H9 (cell line): ENCODE data around the gene INHBB. TPM values are rescaled to one million over a fixed set of nuclear protein-coding genes. Genes with fewer than 3 reads are reported as not detected.

Source experiments
- DNase-seq: peaks from one replicate; pipeline ENCODE4 v3.0.0-alpha.2; 2017
- H2AFZ ChIP-seq: one replicate; pipeline ENCODE4 v1.6.1; 2013; ENCODE audit warnings: mild to moderate bottlenecking, low read length, control low read depth, moderate library complexity
- H2AK5ac ChIP-seq: 2 replicates; pipeline ENCODE4 v1.6.1; 2013; ENCODE audit warnings: low read length, control low read depth, mixed read lengths; ENCODE audit not compliant: insufficient read length
- H2BK120ac ChIP-seq: one replicate; pipeline ENCODE4 v1.6.1; 2013; ENCODE audit warnings: low read depth, mild to moderate bottlenecking, low read length, control low read depth, inconsistent platforms; ENCODE audit not compliant: poor library complexity, severe bottlenecking
- H2BK12ac ChIP-seq: 2 replicates; pipeline ENCODE4 v1.6.1; 2013; ENCODE audit warnings: low read length, control low read depth, mixed read lengths, low read depth; ENCODE audit not compliant: insufficient read length
- H2BK15ac ChIP-seq: 2 replicates; pipeline ENCODE4 v1.6.1; 2013; ENCODE audit warnings: low read depth, low read length, control low read depth
- H2BK20ac ChIP-seq: one replicate; pipeline ENCODE4 v1.6.1; 2013; ENCODE audit warnings: low read depth, mild to moderate bottlenecking, low read length, control low read depth, inconsistent platforms; ENCODE audit not compliant: poor library complexity, severe bottlenecking
- H2BK5ac ChIP-seq: 2 replicates; pipeline ENCODE4 v1.6.1; 2013; ENCODE audit warnings: low read length, control low read depth, mixed read lengths; ENCODE audit not compliant: insufficient read length
- H3K14ac ChIP-seq: 2 replicates; pipeline ENCODE4 v1.6.1; 2013; ENCODE audit warnings: low read length, control low read depth; ENCODE audit not compliant: insufficient read depth
- H3K18ac ChIP-seq: 2 replicates; pipeline ENCODE4 v1.6.1; 2013; ENCODE audit warnings: low read depth, mild to moderate bottlenecking, mixed read lengths, low read length, control low read depth; ENCODE audit not compliant: insufficient read length
- H3K23ac ChIP-seq: 2 replicates; pipeline ENCODE4 v1.6.1; 2013; ENCODE audit warnings: low read length, control low read depth, mixed read lengths, low read depth; ENCODE audit not compliant: insufficient read length
- H3K23me2 ChIP-seq: 2 replicates; pipeline ENCODE4 v1.6.1; 2013; ENCODE audit warnings: low read depth, mild to moderate bottlenecking, mixed read lengths, low read length, control low read depth; ENCODE audit not compliant: insufficient read length, poor library complexity, severe bottlenecking
- H3K27ac ChIP-seq: 2 replicates; pipeline ENCODE4 v1.5.1; 2013; ENCODE audit warnings: low read length, control low read depth, mixed read lengths, low read depth; ENCODE audit not compliant: insufficient read length
- H3K27me3 ChIP-seq: 2 replicates; pipeline ENCODE4 v1.6.1; 2013; ENCODE audit warnings: low read length, control low read depth, inconsistent platforms; ENCODE audit not compliant: insufficient read depth
- H3K4ac ChIP-seq: 2 replicates; pipeline ENCODE4 v1.6.1; 2013; ENCODE audit warnings: low read depth, mild to moderate bottlenecking, control low read depth, inconsistent platforms, low read length, moderate library complexity
- H3K4me1 ChIP-seq: 2 replicates; pipeline ENCODE4 v1.6.1; 2013; ENCODE audit warnings: low read length, control low read depth, inconsistent platforms; ENCODE audit not compliant: insufficient read depth
- H3K4me2 ChIP-seq: 2 replicates; pipeline ENCODE4 v1.6.1; 2013; ENCODE audit warnings: low read length, control low read depth, mixed read lengths; ENCODE audit not compliant: insufficient read length, insufficient read depth
- H3K56ac ChIP-seq: 2 replicates; pipeline ENCODE4 v1.6.1; 2013; ENCODE audit warnings: low read depth, mild to moderate bottlenecking, mixed read lengths, low read length, control low read depth; ENCODE audit not compliant: insufficient read length
- H3K79me1 ChIP-seq: 2 replicates; pipeline ENCODE4 v1.6.1; 2013; ENCODE audit warnings: low read depth, mild to moderate bottlenecking, moderate library complexity, low read length, control low read depth, inconsistent platforms; ENCODE audit not compliant: insufficient read depth, poor library complexity, severe bottlenecking
- H3K79me2 ChIP-seq: 2 replicates; pipeline ENCODE4 v1.6.1; 2013; ENCODE audit warnings: low read length, control low read depth, inconsistent platforms; ENCODE audit not compliant: insufficient read depth
- H3K9ac ChIP-seq: 2 replicates; pipeline ENCODE4 v1.6.1; 2013; ENCODE audit warnings: low read length, control low read depth, mixed read lengths; ENCODE audit not compliant: insufficient read length; ENCODE audit errors: extremely low read depth
- H3K9me3 ChIP-seq: one replicate; pipeline ENCODE4 v1.6.1; 2013; ENCODE audit warnings: low read depth, low read length, inconsistent platforms; ENCODE audit not compliant: control insufficient read depth
- H3T11ph ChIP-seq: one replicate; pipeline ENCODE4 v1.6.1; 2013; ENCODE audit warnings: mild to moderate bottlenecking, low read length, control low read depth, inconsistent platforms
- H4K20me1 ChIP-seq: one replicate; pipeline ENCODE4 v1.6.1; 2013; ENCODE audit not compliant: control insufficient read depth, insufficient read length, insufficient read depth
- H4K5ac ChIP-seq: 2 replicates; pipeline ENCODE4 v1.6.1; 2013; ENCODE audit warnings: low read depth, mild to moderate bottlenecking, mixed read lengths, low read length, control low read depth; ENCODE audit not compliant: insufficient read length
- H4K8ac ChIP-seq: replicated peaks from 2 replicates; pipeline ENCODE4 v1.6.1; 2013; ENCODE audit warnings: low read length, control low read depth, mixed read lengths, low read depth; ENCODE audit not compliant: insufficient read length
- H4K91ac ChIP-seq: 2 replicates; pipeline ENCODE4 v1.6.1; 2013; ENCODE audit warnings: low read depth, mild to moderate bottlenecking, moderate library complexity, mixed read lengths, low read length, control low read depth; ENCODE audit not compliant: insufficient read length
- H3K27ac Mint-ChIP-seq, 3 experiments: 2 replicates in 2 of 3; 3 replicates in 1 of 3; pipeline ENCODE4 v1.8.0; 2020 to 2021; ENCODE audit warnings: mixed read lengths in 3 of 3, mild to moderate bottlenecking in 1 of 3, moderate library complexity in 1 of 3
- H3K27me3 Mint-ChIP-seq: 2 replicates; pipeline ENCODE4 v1.8.0; 2021; ENCODE audit warnings: low read depth, mild to moderate bottlenecking, moderate library complexity, mixed read lengths
- H3K36me3 Mint-ChIP-seq, 3 experiments: 2 replicates in 2 of 3; 3 replicates in 1 of 3; pipeline ENCODE4 v1.8.0; 2020 to 2021; ENCODE audit warnings: low read depth in 3 of 3, mixed read lengths in 3 of 3; ENCODE audit not compliant: insufficient read depth in 1 of 3
- H3K4me1 Mint-ChIP-seq, 2 experiments: 2 replicates each; pipeline ENCODE4 v1.8.0; 2020; ENCODE audit warnings: mixed read lengths in 2 of 2
- H3K4me3 Mint-ChIP-seq, 2 experiments: 2 replicates in 1 of 2; 3 replicates in 1 of 2; pipeline ENCODE4 v1.8.0; 2020 to 2021; ENCODE audit warnings: mild to moderate bottlenecking in 2 of 2, mixed read lengths in 2 of 2, moderate library complexity in 1 of 2
- H3K9me3 Mint-ChIP-seq, 2 experiments: 2 replicates in 1 of 2; 3 replicates in 1 of 2; pipeline ENCODE4 v1.8.0; 2020; ENCODE audit warnings: mild to moderate bottlenecking in 2 of 2, mixed read lengths in 2 of 2, moderate library complexity in 1 of 2
- WGBS: extraction: QIAGEN DNeasy Blood & Tissue Kit; methylation state at CpG from one replicate; pipeline ENCODE4 v1.1.7; 2013; ENCODE audit warnings: missing lambda C conversion rate, low lambda C conversion rate, mixed read lengths; ENCODE audit not compliant: insufficient read length; ENCODE audit errors: extremely low coverage; 5-methylcytosine and 5-hydroxymethylcytosine counted together
- total RNA-seq: library from RNA; stranded (reverse); gene quantifications from 2 replicates; pipeline ENCODE4 v1.2.1, GENCODE V29; 2021
- TF ChIP-seq, protein P1 (sequence below): fragments of 200-600 bp; sonication (generic); conservative IDR thresholded peaks from 3 replicates; pipeline ENCODE4 v1.8.0; 2021; ENCODE audit warnings: antibody characterized with exemption, mild to moderate bottlenecking

Gene INHBB
- total RNA-seq, 1 experiment from 2014 or later, result 0.13 TPM

DNA sequence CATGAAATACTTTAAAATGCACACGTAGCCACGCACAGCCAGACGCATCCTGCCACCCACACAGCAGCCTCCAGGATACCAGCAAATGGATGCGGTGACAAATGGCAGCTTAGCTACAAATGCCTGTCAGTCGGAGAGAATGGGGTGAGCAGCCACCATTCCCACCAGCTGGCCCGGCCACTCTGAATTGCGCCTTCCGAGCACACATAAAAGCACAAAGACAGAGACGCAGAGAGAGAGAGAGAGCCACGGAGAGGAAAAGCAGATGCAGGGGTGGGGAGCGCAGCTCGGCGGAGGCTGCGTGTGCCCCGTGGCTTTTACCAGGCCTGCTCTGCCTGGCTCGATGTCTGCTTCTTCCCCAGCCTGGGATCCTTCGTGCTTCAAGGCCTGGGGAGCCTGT lies 4.1 kb downstream of the INHBB start:
- WGBS, result no CpG with 5 or more reads among the region's 17 CpGs
- Histone ChIP-seq H4K91ac (no peak overlapping the region), H2AFZ (no peak overlapping the region), H2BK120ac (no peak overlapping the region), H3K23me2 (peaks cover 9% of the 10 kb centered on the region), H3K18ac (no peak overlapping the region), H2AK5ac (no peak overlapping the region), H3K79me2 (no peaks in the 10 kb centered on the region), H3K4me1 (no peaks in the 10 kb centered on the region; the same call in 1 of the 2 replicates), H3K23ac (no peak overlapping the region), H3K27ac (no peak overlapping the region), H2BK15ac (no peak overlapping the region), H3K56ac (no peak overlapping the region), H2BK12ac (no peak overlapping the region), H4K20me1 (peaks cover 2% of the 10 kb centered on the region), H3K4ac (no peak overlapping the region), H4K5ac (no peak overlapping the region), H3K9ac (no peak overlapping the region), H3K27me3 (peaks cover 35% of the 10 kb centered on the region; the same call in 1 of the 2 replicates), H3K14ac (no peak overlapping the region), H2BK20ac (no peak overlapping the region), H3K79me1 (no peaks in the 10 kb centered on the region), H2BK5ac (no peak overlapping the region), H3K4me2 (no peak overlapping the region), H3K9me3 (no peaks in the 10 kb centered on the region), H4K8ac (no peak overlapping the region), H3T11ph (no peak overlapping the region)
- Mint-ChIP-seq H3K27me3 (peaks cover 88% of the 10 kb centered on the region), H3K36me3 (peaks cover 0 to 3% (median 0%) of the 10 kb centered on the region in 3 experiments; a peak in 1 of 7 replicates), H3K4me3 (no peak overlapping the region), H3K27ac (no peak overlapping the region), H3K9me3 (peaks cover 0 to 2% of the 10 kb centered on the region in 2 experiments; a peak in 2 of 5 replicates), H3K4me1 (peaks cover 24 to 41% of the 10 kb centered on the region in 2 experiments)
- DNase-seq, result no peak
- TF ChIP-seq, protein P1, sequence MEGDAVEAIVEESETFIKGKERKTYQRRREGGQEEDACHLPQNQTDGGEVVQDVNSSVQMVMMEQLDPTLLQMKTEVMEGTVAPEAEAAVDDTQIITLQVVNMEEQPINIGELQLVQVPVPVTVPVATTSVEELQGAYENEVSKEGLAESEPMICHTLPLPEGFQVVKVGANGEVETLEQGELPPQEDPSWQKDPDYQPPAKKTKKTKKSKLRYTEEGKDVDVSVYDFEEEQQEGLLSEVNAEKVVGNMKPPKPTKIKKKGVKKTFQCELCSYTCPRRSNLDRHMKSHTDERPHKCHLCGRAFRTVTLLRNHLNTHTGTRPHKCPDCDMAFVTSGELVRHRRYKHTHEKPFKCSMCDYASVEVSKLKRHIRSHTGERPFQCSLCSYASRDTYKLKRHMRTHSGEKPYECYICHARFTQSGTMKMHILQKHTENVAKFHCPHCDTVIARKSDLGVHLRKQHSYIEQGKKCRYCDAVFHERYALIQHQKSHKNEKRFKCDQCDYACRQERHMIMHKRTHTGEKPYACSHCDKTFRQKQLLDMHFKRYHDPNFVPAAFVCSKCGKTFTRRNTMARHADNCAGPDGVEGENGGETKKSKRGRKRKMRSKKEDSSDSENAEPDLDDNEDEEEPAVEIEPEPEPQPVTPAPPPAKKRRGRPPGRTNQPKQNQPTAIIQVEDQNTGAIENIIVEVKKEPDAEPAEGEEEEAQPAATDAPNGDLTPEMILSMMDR, result no peak
